ENCODE data around the gene PPP1R14B. TPM values are rescaled to one million over a fixed set of nuclear protein-coding genes. Genes with fewer than 3 reads are reported as not detected.
A peak's percentile ranks its signal among the peaks of the same experiment; 100 is the strongest.

Gene PPP1R14B
- total RNA-seq, 1 donor from 2014 or later: 481 TPM

- DNase-seq (ENCODE audit: low read depth) (no peak), FAIRE-seq (no peak)
- TF ChIP-seq CTCF (IDR thresholded peaks at IDR 0.05; ENCODE audit: insufficient read depth, low read length, severe bottlenecking): no peak
- Histone ChIP-seq H3K4me3 (ENCODE audit: low read depth, low read length) (no peak overlapping the region), H3K36me3 (ENCODE audit: control insufficient read depth, insufficient read depth, low read length) (peaks cover 30% of the 10 kb centered on the region), H3K27me3 (ENCODE audit: control insufficient read depth, insufficient read depth, low read length) (no peaks in the 10 kb centered on the region)
Measured at GRCh38 chr11:64253481-64253880, 6.7 kb upstream of the PPP1R14B start.

- TF ChIP-seq CTCF (IDR thresholded peaks at IDR 0.05; ENCODE audit: insufficient read depth, low read length, severe bottlenecking): no peak
- no peak overlapping the region for H3K4me3 ChIP-seq (ENCODE audit: low read depth, low read length)
- peaks cover 26% of the 10 kb centered on the region for H3K36me3 ChIP-seq (ENCODE audit: control insufficient read depth, insufficient read depth, low read length)
- no peak for FAIRE-seq
- DNase-seq (ENCODE audit: low read depth): no peak
- H3K27me3 ChIP-seq (ENCODE audit: control insufficient read depth, insufficient read depth, low read length): no peaks in the 10 kb centered on the region
Measured at GRCh38 chr11:64253043-64253442, 6.3 kb upstream of the PPP1R14B start.

GRCh38 chr11:64252003-64252872, 5.5 kb upstream of the PPP1R14B start:
- FAIRE-seq (no peak), DNase-seq (ENCODE audit: low read depth) (peak; percentile 49)
- peaks cover 26% of the 10 kb centered on the region for H3K36me3 ChIP-seq (ENCODE audit: control insufficient read depth, insufficient read depth, low read length)
- peak overlapping the region; percentile 83 for H3K4me3 ChIP-seq (ENCODE audit: low read depth, low read length)
- no peaks in the 10 kb centered on the region for H3K27me3 ChIP-seq (ENCODE audit: control insufficient read depth, insufficient read depth, low read length)
- TF ChIP-seq CTCF (IDR thresholded peaks at IDR 0.05; ENCODE audit: insufficient read depth, low read length, severe bottlenecking): peak; percentile 49

GRCh38 chr11:64251753-64252002, 4.9 kb upstream of the PPP1R14B start:
- H3K27me3 ChIP-seq (ENCODE audit: control insufficient read depth, insufficient read depth, low read length): no peaks in the 10 kb centered on the region

GRCh38 chr11:64251016-64251752, 4.4 kb upstream of the PPP1R14B start, which contains the start of gene PLCB3:
Gene PLCB3, plus strand, starts transcription at chr11:64251530. Its CDS starts 120 bp downstream, at chr11:64251650.
- FAIRE-seq (no peak), DNase-seq (ENCODE audit: low read depth) (no peak)
- Histone ChIP-seq H3K27me3 (ENCODE audit: control insufficient read depth, insufficient read depth, low read length) (no peaks in the 10 kb centered on the region), H3K4me3 (ENCODE audit: low read depth, low read length) (peak within 1 kb of the TSS; percentile 83), H3K36me3 (ENCODE audit: control insufficient read depth, insufficient read depth, low read length) (peaks cover 19% of the 10 kb centered on the region)
- peak; percentile 63 for TF ChIP-seq CTCF (IDR thresholded peaks at IDR 0.05; ENCODE audit: insufficient read depth, low read length, severe bottlenecking)

More at GRCh38 chr11:64251753-64252002, 4.9 kb upstream of the PPP1R14B start:
- Histone ChIP-seq H3K4me3 (ENCODE audit: low read depth, low read length) (peak overlapping the region; percentile 83), H3K36me3 (ENCODE audit: control insufficient read depth, insufficient read depth, low read length) (peaks cover 23% of the 10 kb centered on the region)
- DNase-seq (ENCODE audit: low read depth) (no peak), FAIRE-seq (no peak)
- TF ChIP-seq CTCF (IDR thresholded peaks at IDR 0.05; ENCODE audit: insufficient read depth, low read length, severe bottlenecking): no peak

All from bronchial epithelial cell (primary cell).